HEK293 (cell line): Measurements from ENCODE around the gene RASA2.

Source experiments
- CTCF ChIA-PET: fragments of 350-600 bp; formaldehyde crosslinking; extraction: SDS; loops from one replicate; lab custom pipeline; 2021; ENCODE audit warnings: antibody characterized with exemption; lab: Yijun Ruan, JAX
- POLR2A ChIA-PET: fragments of 300-600 bp; formaldehyde crosslinking; extraction: SDS; loops from one replicate; lab custom pipeline; 2020; ENCODE audit warnings: antibody characterized with exemption, inconsistent platforms; lab: Yijun Ruan, JAX
- H3K27ac ChIP-seq: fragments of 200-500 bp; sonication (Bioruptor generic); 2 replicates; pipeline ENCODE4 v1.5.1; 2014; ENCODE audit warnings: low read depth, low read length, control low read depth, inconsistent platforms; ENCODE audit errors: extremely low read depth
- H3K36me3 ChIP-seq, 2 experiments: fragments of 200-500 bp in 1 of 2; sonication (Bioruptor generic) in 1 of 2; 1 replicate in 1 of 2; 2 replicates in 1 of 2; pipeline ENCODE4 v1.5.1; 2014 to 2017; ENCODE audit warnings: inconsistent platforms in 2 of 2, low read length in 2 of 2; ENCODE audit not compliant: control insufficient read depth in 2 of 2, insufficient read depth in 1 of 2
- H3K4me1 ChIP-seq: fragments of 200-500 bp; sonication (Bioruptor generic); 2 replicates; pipeline ENCODE4 v1.5.1; 2014; ENCODE audit warnings: mild to moderate bottlenecking, low read length, inconsistent platforms; ENCODE audit not compliant: control insufficient read depth, insufficient read depth
- H3K4me3 ChIP-seq: 2 replicates; pipeline ENCODE4 v1.5.1; 2011; ENCODE audit warnings: low read depth, mild to moderate bottlenecking, control low read depth, low read length, moderate library complexity
- H3K9me3 ChIP-seq: fragments of 200-500 bp; sonication (Bioruptor generic); 2 replicates; pipeline ENCODE4 v1.5.1; 2014; ENCODE audit warnings: low read depth, low read length, inconsistent platforms; ENCODE audit not compliant: control insufficient read depth, insufficient read depth
- KLF1 ChIP-seq: fragments of 450-650 bp; formaldehyde crosslinking; IDR thresholded peaks from 2 replicates; pipeline ENCODE4 v1.5.1; 2016; ENCODE audit warnings: missing biosample characterization, missing genetic modification characterization
- PRDM2 ChIP-seq: fragments of 450-650 bp; formaldehyde crosslinking; IDR thresholded peaks from 2 replicates; pipeline ENCODE4 v1.5.1; 2016; ENCODE audit warnings: missing biosample characterization, missing genetic modification characterization, borderline replicate concordance
- SALL2 ChIP-seq: fragments of 450-650 bp; formaldehyde crosslinking; IDR thresholded peaks from 2 replicates; pipeline ENCODE4 v1.5.0; 2017; ENCODE audit warnings: missing biosample characterization, mild to moderate bottlenecking, missing genetic modification characterization, borderline replicate concordance
- SP2 ChIP-seq: fragments of 450-650 bp; formaldehyde crosslinking; IDR thresholded peaks from 2 replicates; pipeline ENCODE4 v1.5.1; 2016; ENCODE audit warnings: missing biosample characterization, missing genetic modification characterization
- YY2 ChIP-seq: fragments of 450-650 bp; formaldehyde crosslinking; IDR thresholded peaks from 2 replicates; pipeline ENCODE4 v1.5.1; 2016; ENCODE audit warnings: missing biosample characterization, missing genetic modification characterization
- ZBTB7A ChIP-seq: fragments of 450-650 bp; formaldehyde crosslinking; IDR thresholded peaks from 2 replicates; pipeline ENCODE4 v1.5.1; 2016; ENCODE audit warnings: low read depth, missing biosample characterization, missing genetic modification characterization
- ZNF10 ChIP-seq: fragments of 450-650 bp; formaldehyde crosslinking; IDR thresholded peaks from 2 replicates; pipeline ENCODE4 v1.5.1; 2017; ENCODE audit warnings: missing biosample characterization, missing genetic modification characterization
- ZNF175 ChIP-seq: fragments of 450-650 bp; formaldehyde crosslinking; IDR thresholded peaks from 2 replicates; pipeline ENCODE4 v1.5.1; 2016; ENCODE audit warnings: missing biosample characterization, missing genetic modification characterization
- ZNF211 ChIP-seq: fragments of 450-650 bp; formaldehyde crosslinking; IDR thresholded peaks from 2 replicates; pipeline ENCODE4 v1.5.1; 2016; ENCODE audit warnings: low read depth, missing biosample characterization, missing genetic modification characterization
- ZNF214 ChIP-seq: fragments of 450-650 bp; formaldehyde crosslinking; IDR thresholded peaks from 2 replicates; pipeline ENCODE4 v1.5.1; 2017; ENCODE audit warnings: missing biosample characterization, mild to moderate bottlenecking, missing genetic modification characterization, borderline replicate concordance
- ZNF221 ChIP-seq: fragments of 450-650 bp; formaldehyde crosslinking; IDR thresholded peaks from 2 replicates; pipeline ENCODE4 v1.5.1; 2017; ENCODE audit warnings: missing biosample characterization, missing genetic modification characterization, borderline replicate concordance
- ZNF280C ChIP-seq: fragments of 450-650 bp; formaldehyde crosslinking; IDR thresholded peaks from 2 replicates; pipeline ENCODE4 v1.5.1; 2016; ENCODE audit warnings: missing biosample characterization, missing genetic modification characterization
- ZNF324 ChIP-seq: fragments of 450-650 bp; formaldehyde crosslinking; IDR thresholded peaks from 2 replicates; pipeline ENCODE4 v1.5.1; 2016; ENCODE audit warnings: missing biosample characterization, missing genetic modification characterization
- ZNF416 ChIP-seq: fragments of 450-650 bp; formaldehyde crosslinking; IDR thresholded peaks from 2 replicates; pipeline ENCODE4 v1.5.1; 2016; ENCODE audit warnings: missing biosample characterization, missing genetic modification characterization
- ZNF433 ChIP-seq: fragments of 450-650 bp; formaldehyde crosslinking; IDR thresholded peaks from 2 replicates; pipeline ENCODE4 v1.5.1; 2016; ENCODE audit warnings: missing biosample characterization, missing genetic modification characterization, low read depth
- ZNF549 ChIP-seq: fragments of 450-650 bp; IDR thresholded peaks from 2 replicates; pipeline ENCODE4 v1.5.1; 2018; ENCODE audit warnings: missing biosample characterization, missing genetic modification characterization, mild to moderate bottlenecking, inconsistent platforms, moderate library complexity
- ZNF561 ChIP-seq: fragments of 450-650 bp; IDR thresholded peaks from 2 replicates; pipeline ENCODE4 v1.5.1; 2018; ENCODE audit warnings: missing biosample characterization, missing genetic modification characterization, borderline replicate concordance
- ZNF692 ChIP-seq: fragments of 450-650 bp; formaldehyde crosslinking; IDR thresholded peaks from 2 replicates; pipeline ENCODE4 v1.5.1; 2016; ENCODE audit warnings: missing biosample characterization, missing genetic modification characterization
- ZNF704 ChIP-seq: fragments of 450-650 bp; formaldehyde crosslinking; IDR thresholded peaks from 2 replicates; pipeline ENCODE4 v1.5.1; 2016; ENCODE audit warnings: missing biosample characterization, missing genetic modification characterization
- ZNF785 ChIP-seq: fragments of 450-650 bp; formaldehyde crosslinking; IDR thresholded peaks from 2 replicates; pipeline ENCODE4 v1.5.1; 2016; ENCODE audit warnings: missing biosample characterization, missing genetic modification characterization
- ZSCAN30 ChIP-seq: fragments of 450-650 bp; IDR thresholded peaks from 2 replicates; pipeline ENCODE4 v1.5.1; 2018; ENCODE audit warnings: missing biosample characterization, mild to moderate bottlenecking, missing genetic modification characterization, moderate library complexity

RASA2 gene

GRCh38 chr3:141618103-141618910 is 131.5 kb downstream of the RASA2 start:
- H3K9me3 ChIP-seq = no peaks in the 10 kb centered on the region
- H3K4me3 ChIP-seq = no peak overlapping the region
- H3K36me3 ChIP-seq = no peaks in the 10 kb centered on the region; a peak in 1 of 3 replicates
- TF ChIP-seq ZNF10 (tag by site-specific recombination) (peak; percentile 73), YY2 (tag by site-specific recombination) (no peak)
- POLR2A ChIA-PET = no interaction called here
- CTCF ChIA-PET = no interaction called here
- H3K4me1 ChIP-seq = no peaks in the 10 kb centered on the region
- no peak overlapping the region for H3K27ac ChIP-seq

- Histone ChIP-seq H3K4me1 (no peaks in the 10 kb centered on the region), H3K9me3 (no peaks in the 10 kb centered on the region), H3K36me3 (no peaks in the 10 kb centered on the region; a peak in 1 of 3 replicates), H3K27ac (no peak overlapping the region), H3K4me3 (no peak overlapping the region)
- TF ChIP-seq ZNF416 = no peak
- TF ChIP-seq ZNF221 (tag by site-specific recombination) = no peak
- no peak for TF ChIP-seq KLF1
- TF ChIP-seq ZNF561 (tag by site-specific recombination) = no peak
- TF ChIP-seq ZNF704 (tag by site-specific recombination) = no peak
- ChIA-PET CTCF (no interaction called here), POLR2A (no interaction called here)
Measured at GRCh38 chr3:141618938-141619337, 132.1 kb downstream of the RASA2 start.

GRCh38 chr3:141619450-141619849 is 132.6 kb downstream of the RASA2 start:
- ChIA-PET POLR2A (no interaction called here), CTCF (no interaction called here)
- H3K4me3 ChIP-seq = no peak overlapping the region
- no peaks in the 10 kb centered on the region; a peak in 1 of 3 replicates for H3K36me3 ChIP-seq
- H3K27ac ChIP-seq = no peak overlapping the region
- H3K9me3 ChIP-seq = no peaks in the 10 kb centered on the region
- H3K4me1 ChIP-seq = no peaks in the 10 kb centered on the region
- TF ChIP-seq ZNF549 (tag by site-specific recombination) = no peak
- TF ChIP-seq ZNF211 (tag by site-specific recombination) = no peak
- TF ChIP-seq ZNF214 (tag by site-specific recombination) = no peak
- TF ChIP-seq SALL2 = no peak
- TF ChIP-seq PRDM2 (tag by site-specific recombination) = no peak
- no peak for TF ChIP-seq ZNF433 (tag by site-specific recombination)
- no peak for TF ChIP-seq ZNF280C
- no peak for TF ChIP-seq ZBTB7A (tag by site-specific recombination)
- TF ChIP-seq ZSCAN30 (tag by site-specific recombination) = no peak
- no peak for TF ChIP-seq ZNF175 (tag by site-specific recombination)
- no peak for TF ChIP-seq ZNF785
- TF ChIP-seq ZNF324 (tag by site-specific recombination) = no peak
- TF ChIP-seq ZNF692 (tag by site-specific recombination) = no peak
- no peak for TF ChIP-seq SP2 (tag by site-specific recombination)
- no peak for TF ChIP-seq KLF1
